A673 (cell line): ENCODE measurements around the gene MROH9.

Experiments
- EZH2 ChIP-seq: fragments of 200-600 bp; sonication (generic); IDR thresholded peaks from 2 replicates; pipeline ENCODE4 v1.6.1; 2017; ENCODE audit warnings: borderline replicate concordance, low read depth, mild to moderate bottlenecking, mixed read lengths, antibody characterized with exemption, low read length; ENCODE audit not compliant: poor library complexity, severe bottlenecking
- TF ChIP-seq, protein P1 (sequence below): fragments of 300-800, 200-600 bp; sonication (generic); conservative IDR thresholded peaks from 2 replicates; pipeline ENCODE4 v1.5.1; 2017; ENCODE audit warnings: low read depth, mild to moderate bottlenecking, antibody characterized with exemption, low read length, moderate library complexity, mixed read lengths

DNA sequence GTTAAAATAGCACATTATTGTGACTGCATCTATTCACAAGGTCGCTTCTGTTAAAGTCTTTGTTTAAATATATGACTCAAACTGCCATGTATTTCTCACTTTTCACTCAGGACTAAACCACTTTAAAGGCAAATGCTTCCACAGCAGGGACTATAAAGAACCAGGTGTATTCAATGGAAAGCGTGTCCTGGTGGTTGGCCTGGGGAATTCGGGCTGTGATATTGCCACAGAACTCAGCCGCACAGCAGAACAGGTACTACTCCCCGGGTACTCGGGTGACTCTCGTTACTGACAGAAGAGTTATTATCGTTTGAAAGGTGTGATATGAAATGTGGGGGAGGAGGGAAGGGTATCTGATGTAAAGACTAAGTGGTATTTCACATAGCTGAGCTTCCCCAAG lies 172.6 kb downstream of the MROH9 start:
- TF ChIP-seq, protein P1, sequence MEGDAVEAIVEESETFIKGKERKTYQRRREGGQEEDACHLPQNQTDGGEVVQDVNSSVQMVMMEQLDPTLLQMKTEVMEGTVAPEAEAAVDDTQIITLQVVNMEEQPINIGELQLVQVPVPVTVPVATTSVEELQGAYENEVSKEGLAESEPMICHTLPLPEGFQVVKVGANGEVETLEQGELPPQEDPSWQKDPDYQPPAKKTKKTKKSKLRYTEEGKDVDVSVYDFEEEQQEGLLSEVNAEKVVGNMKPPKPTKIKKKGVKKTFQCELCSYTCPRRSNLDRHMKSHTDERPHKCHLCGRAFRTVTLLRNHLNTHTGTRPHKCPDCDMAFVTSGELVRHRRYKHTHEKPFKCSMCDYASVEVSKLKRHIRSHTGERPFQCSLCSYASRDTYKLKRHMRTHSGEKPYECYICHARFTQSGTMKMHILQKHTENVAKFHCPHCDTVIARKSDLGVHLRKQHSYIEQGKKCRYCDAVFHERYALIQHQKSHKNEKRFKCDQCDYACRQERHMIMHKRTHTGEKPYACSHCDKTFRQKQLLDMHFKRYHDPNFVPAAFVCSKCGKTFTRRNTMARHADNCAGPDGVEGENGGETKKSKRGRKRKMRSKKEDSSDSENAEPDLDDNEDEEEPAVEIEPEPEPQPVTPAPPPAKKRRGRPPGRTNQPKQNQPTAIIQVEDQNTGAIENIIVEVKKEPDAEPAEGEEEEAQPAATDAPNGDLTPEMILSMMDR = no peak
- TF ChIP-seq EZH2 = no peak
